Calu3 (cell line): ENCODE results near the gene INSIG2. TPM values are rescaled to one million over a fixed set of nuclear protein-coding genes. Genes with fewer than 3 reads are reported as not detected.
A peak's percentile ranks its signal among the peaks of the same experiment; 100 is the strongest.

Source experiments
- BruUV-seq: library from RNA; stranded (reverse); fragments of 400-500 nt; replicated peaks from 2 replicates; lab custom pipeline; 2021; lab: Mats Ljungman, UMichigan
- CTCF ChIA-PET: fragments of 300-600 bp; sonication (Branson Sonifier 250); formaldehyde crosslinking; loops from one replicate; lab custom pipeline; 2022; ENCODE audit warnings: antibody characterized with exemption; lab: Charles Lee
- DNase-seq: peaks from one replicate; pipeline ENCODE4 v3.0.0; 2022
- H3K27ac Mint-ChIP-seq: one replicate; pipeline ENCODE4 v1.8.0; 2022; ENCODE audit warnings: mixed read lengths; ENCODE audit not compliant: unreplicated experiment
- H3K27me3 Mint-ChIP-seq: one replicate; pipeline ENCODE4 v1.8.0; 2022; ENCODE audit warnings: mixed read lengths; ENCODE audit not compliant: unreplicated experiment
- H3K36me3 Mint-ChIP-seq: one replicate; pipeline ENCODE4 v1.8.0; 2022; ENCODE audit warnings: mild to moderate bottlenecking, moderate library complexity, mixed read lengths; ENCODE audit not compliant: insufficient read depth, unreplicated experiment
- H3K4me1 Mint-ChIP-seq: one replicate; pipeline ENCODE4 v1.8.0; 2022; ENCODE audit warnings: mild to moderate bottlenecking, low read depth, mixed read lengths; ENCODE audit not compliant: unreplicated experiment
- H3K4me3 Mint-ChIP-seq: one replicate; pipeline ENCODE4 v1.8.0; 2022; ENCODE audit warnings: mild to moderate bottlenecking, low read depth, moderate library complexity, mixed read lengths; ENCODE audit not compliant: unreplicated experiment
- H3K9me3 Mint-ChIP-seq: one replicate; pipeline ENCODE4 v1.8.0; 2022; ENCODE audit warnings: low read depth, mixed read lengths; ENCODE audit not compliant: unreplicated experiment
- intact Hi-C: fragments of 100-400 bp; cut with micrococcal nuclease; formaldehyde crosslinking; loops from one replicate; pipeline ENCODE4 v1.10.0; 2022; ENCODE audit not compliant: unreplicated experiment
- total RNA-seq: library from RNA; stranded (reverse); gene quantifications from 2 replicates; pipeline ENCODE4 v1.2.3, GENCODE V29; 2022
- TF ChIP-seq, protein P1 (sequence below): fragments of 200-600 bp; IDR thresholded peaks from one replicate; pipeline ENCODE4 v1.8.0; 2022; ENCODE audit warnings: antibody characterized with exemption; ENCODE audit not compliant: unreplicated experiment

Gene INSIG2
- total RNA-seq, 1 experiment from 2014 or later = 67.1 TPM

DNA sequence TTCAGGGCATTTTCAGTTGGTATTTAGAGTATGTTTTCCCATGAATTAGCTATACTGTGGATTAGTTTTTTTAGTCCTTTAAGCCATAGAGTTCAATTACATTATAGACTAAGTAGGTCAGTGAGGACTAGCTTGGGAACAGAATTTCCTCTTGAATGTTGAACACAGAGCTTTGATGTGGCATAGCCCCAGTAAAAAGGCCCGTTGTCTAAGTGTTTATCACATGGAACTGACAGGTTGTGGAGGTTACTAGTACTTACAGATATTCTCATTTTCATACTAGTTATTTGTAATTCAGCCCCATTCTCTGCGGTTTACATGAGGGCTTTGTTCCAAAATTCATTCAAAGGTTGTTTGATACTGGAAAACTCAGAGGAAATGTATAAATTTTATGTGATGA, 6.2 kb downstream of the INSIG2 start:
- Mint-ChIP-seq H3K36me3 (peaks cover 11% of the 10 kb centered on the region), H3K27ac (no peak overlapping the region), H3K27me3 (no peaks in the 10 kb centered on the region), H3K9me3 (peaks cover 4% of the 10 kb centered on the region), H3K4me3 (no peak overlapping the region), H3K4me1 (peaks cover 36% of the 10 kb centered on the region)
- DNase-seq = no peak
- intact Hi-C loops = no loop called here
- CTCF ChIA-PET = interaction anchor here (1.3 kb wide), 1 partner anchor 48 kb away, joined by 4 read pairs; no protein-coding TSS in a partner anchor
- no TSS peak for BruUV-seq
- TF ChIP-seq, protein P1, sequence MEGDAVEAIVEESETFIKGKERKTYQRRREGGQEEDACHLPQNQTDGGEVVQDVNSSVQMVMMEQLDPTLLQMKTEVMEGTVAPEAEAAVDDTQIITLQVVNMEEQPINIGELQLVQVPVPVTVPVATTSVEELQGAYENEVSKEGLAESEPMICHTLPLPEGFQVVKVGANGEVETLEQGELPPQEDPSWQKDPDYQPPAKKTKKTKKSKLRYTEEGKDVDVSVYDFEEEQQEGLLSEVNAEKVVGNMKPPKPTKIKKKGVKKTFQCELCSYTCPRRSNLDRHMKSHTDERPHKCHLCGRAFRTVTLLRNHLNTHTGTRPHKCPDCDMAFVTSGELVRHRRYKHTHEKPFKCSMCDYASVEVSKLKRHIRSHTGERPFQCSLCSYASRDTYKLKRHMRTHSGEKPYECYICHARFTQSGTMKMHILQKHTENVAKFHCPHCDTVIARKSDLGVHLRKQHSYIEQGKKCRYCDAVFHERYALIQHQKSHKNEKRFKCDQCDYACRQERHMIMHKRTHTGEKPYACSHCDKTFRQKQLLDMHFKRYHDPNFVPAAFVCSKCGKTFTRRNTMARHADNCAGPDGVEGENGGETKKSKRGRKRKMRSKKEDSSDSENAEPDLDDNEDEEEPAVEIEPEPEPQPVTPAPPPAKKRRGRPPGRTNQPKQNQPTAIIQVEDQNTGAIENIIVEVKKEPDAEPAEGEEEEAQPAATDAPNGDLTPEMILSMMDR = no peak

DNA sequence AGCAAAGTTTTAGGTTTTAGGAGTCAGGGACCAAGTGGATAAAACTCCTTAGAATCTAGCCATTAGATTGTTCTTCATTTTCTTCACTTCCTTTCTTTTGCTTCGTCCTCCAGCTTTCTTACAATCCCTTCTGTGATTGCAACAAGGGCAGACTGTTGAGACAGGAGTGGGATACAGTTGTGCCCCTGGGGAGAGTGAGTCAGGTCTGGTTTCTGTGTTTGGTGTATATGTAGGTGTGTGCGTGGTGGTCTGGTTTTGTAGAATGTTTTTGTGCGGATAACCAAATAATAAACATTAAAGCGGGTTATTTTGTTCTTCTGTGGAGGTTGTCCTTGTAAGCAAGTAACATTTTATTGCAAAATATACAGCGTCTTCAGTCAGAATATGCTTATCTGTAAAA, 7.3 kb downstream of the INSIG2 start:
- no peaks in the 10 kb centered on the region for H3K27me3 Mint-ChIP-seq
- peak overlapping the region; percentile 2 for H3K27ac Mint-ChIP-seq
- intact Hi-C loops = no loop called here
- H3K4me3 Mint-ChIP-seq = no peak overlapping the region
- CTCF ChIA-PET = interaction anchor here (1.3 kb wide), 1 partner anchor 49 kb away, joined by 4 read pairs; no protein-coding TSS in a partner anchor
- no peak for DNase-seq
- H3K9me3 Mint-ChIP-seq = peaks cover 4% of the 10 kb centered on the region
- H3K36me3 Mint-ChIP-seq = peaks cover 17% of the 10 kb centered on the region
- H3K4me1 Mint-ChIP-seq = peaks cover 43% of the 10 kb centered on the region
- TF ChIP-seq, protein P1 = no peak
- BruUV-seq = no TSS peak

DNA sequence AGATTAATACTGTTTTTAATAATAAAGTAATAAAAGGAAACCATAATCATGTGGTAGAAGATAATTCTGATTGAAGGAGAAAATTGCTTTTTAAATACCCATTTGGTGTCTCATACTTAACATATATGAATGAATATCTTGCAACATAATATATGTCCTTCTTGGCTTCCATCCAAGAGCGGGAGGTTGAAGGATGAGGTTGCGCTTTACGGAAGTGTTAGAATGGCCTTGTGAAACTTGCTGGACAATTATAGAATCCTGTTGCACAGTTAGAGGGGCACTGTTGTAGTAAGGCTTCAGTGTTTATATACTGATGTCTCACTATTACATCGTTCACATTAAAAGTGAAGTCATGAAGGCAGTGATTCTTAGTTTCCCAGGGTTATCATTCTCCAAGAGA, 9.4 kb downstream of the INSIG2 start:
- no TSS peak for BruUV-seq
- H3K9me3 Mint-ChIP-seq = peaks cover 1% of the 10 kb centered on the region
- H3K27ac Mint-ChIP-seq = no peak overlapping the region

DNA sequence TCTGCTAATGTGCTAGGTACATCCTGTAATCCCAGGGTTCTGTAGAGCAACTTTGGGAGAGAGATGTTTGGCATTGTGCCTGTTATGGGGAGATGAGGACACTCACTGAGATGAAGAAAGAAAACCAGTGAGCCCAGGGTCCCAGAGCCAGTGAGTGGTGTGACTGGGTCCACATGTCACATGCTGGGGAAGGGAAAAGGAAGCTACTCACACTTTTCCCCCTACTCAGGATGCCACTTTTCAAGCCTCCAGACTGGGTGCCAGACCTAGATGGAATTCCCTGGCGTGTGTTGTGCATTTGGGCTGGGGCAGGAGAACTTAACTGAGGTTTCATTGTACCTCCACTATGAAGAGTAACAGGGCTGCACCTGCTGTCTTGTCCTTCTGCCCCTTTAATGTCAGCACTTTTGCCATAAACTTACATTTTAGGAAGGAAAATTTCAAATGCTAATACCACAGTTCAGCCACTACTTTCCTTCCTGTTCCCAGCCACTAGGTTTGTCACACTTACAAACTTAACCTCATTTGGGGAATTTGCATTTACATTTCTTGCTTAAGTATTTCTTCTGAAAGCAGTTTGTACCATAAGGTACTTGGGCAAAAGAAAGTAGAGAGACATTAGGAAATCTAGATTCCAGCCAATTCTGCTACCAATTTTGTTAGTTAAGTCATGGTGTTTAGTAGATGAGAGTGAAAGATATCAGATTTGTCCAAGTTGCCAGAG, 10.2 kb downstream of the INSIG2 start:
- intact Hi-C loops = no loop called here
- CTCF ChIA-PET = no interaction called here
- no peaks in the 10 kb centered on the region for H3K27me3 Mint-ChIP-seq

More for the DNA sequence above, 9.4 kb downstream of the INSIG2 start:
- H3K4me3 Mint-ChIP-seq = no peak overlapping the region
- peaks cover 32% of the 10 kb centered on the region for H3K36me3 Mint-ChIP-seq
- H3K27me3 Mint-ChIP-seq = no peaks in the 10 kb centered on the region
- TF ChIP-seq, protein P1 = no peak
- no peak for DNase-seq
- CTCF ChIA-PET = no interaction called here
- peaks cover 37% of the 10 kb centered on the region for H3K4me1 Mint-ChIP-seq
- intact Hi-C loops = no loop called here

More for the DNA sequence above, 10.2 kb downstream of the INSIG2 start:
- TF ChIP-seq, protein P1 = no peak
- H3K36me3 Mint-ChIP-seq = peaks cover 37% of the 10 kb centered on the region
- no peak for DNase-seq
- H3K9me3 Mint-ChIP-seq = no peaks in the 10 kb centered on the region
- H3K27ac Mint-ChIP-seq = no peak overlapping the region
- H3K4me3 Mint-ChIP-seq = no peak overlapping the region
- no TSS peak for BruUV-seq
- H3K4me1 Mint-ChIP-seq = peaks cover 34% of the 10 kb centered on the region
